ENCODE data around the gene TMEM88.

The TMEM88 gene

GRCh38 chr17:7845359-7846062 lies 9.4 kb upstream of the TMEM88 start:
- DNase-seq, result no peak

GRCh38 chr17:7846063-7846735 lies 8.7 kb upstream of the TMEM88 start:
- no peak for DNase-seq

GRCh38 chr17:7846765-7847661 lies 7.9 kb upstream of the TMEM88 start:
- DNase-seq, result no peak

GRCh38 chr17:7848131-7848579 lies 6.7 kb upstream of the TMEM88 start:
- no peak for DNase-seq

GRCh38 chr17:7848739-7849129 lies 6.1 kb upstream of the TMEM88 start:
- DNase-seq, result no peak

GRCh38 chr17:7849130-7849750 lies 5.6 kb upstream of the TMEM88 start:
- DNase-seq, result no peak

GRCh38 chr17:7849751-7850504 lies 4.9 kb upstream of the TMEM88 start:
- DNase-seq, result no peak

GRCh38 chr17:7850701-7851437 lies 4.0 kb upstream of the TMEM88 start:
- no peak for DNase-seq

GRCh38 chr17:7851438-7852261 lies 3.2 kb upstream of the TMEM88 start:
- DNase-seq, result no peak

- no peak for DNase-seq
These were observed 2.6 kb upstream of the TMEM88 start for GRCh38 chr17:7852262-7852670.

- no peak for DNase-seq
These were observed 1.8 kb upstream of the TMEM88 start for GRCh38 chr17:7852919-7853690.

- DNase-seq, result no peak
These were observed 1.2 kb upstream of the TMEM88 start for GRCh38 chr17:7853691-7854038.

- no peak for DNase-seq
These were observed 638 bp upstream of the TMEM88 start for GRCh38 chr17:7854078-7854777.

GRCh38 chr17:7855660-7856010 lies 769 bp downstream of the TMEM88 start:
- DNase-seq, result no peak

- no peak for DNase-seq
These were observed 1.3 kb downstream of the TMEM88 start for GRCh38 chr17:7856011-7856810.

- peak; percentile 99 for DNase-seq
These were observed 2.2 kb downstream of the TMEM88 start, which contains the start of gene NAA38 for GRCh38 chr17:7856811-7857712. TSS of gene NAA38 (minus strand) at chr17:7857559. CDS start at chr17:7857463, 96 bp downstream.

All from NCI-H446 treated with DMSO at 0.1 percent for 48 hours (cell line).